NK-92 (cell line): ENCODE data around the gene GABARAP.
"Not testable (repeated sequence)": the region's sequence is repeated elsewhere in the genome, so short reads cannot be mapped to it uniquely, and the experiment has no call there.

Experiments
- DNase-seq: peaks from one replicate; lab custom pipeline; 2025; ENCODE audit not compliant: unreplicated experiment; lab: John Stamatoyannopoulos, UW

Gene GABARAP

GRCh38 chr17:7261379-7262191, 19.3 kb upstream of the GABARAP start:
- DNase-seq: no peak

- no peak for DNase-seq
Observed at GRCh38 chr17:7260651-7261378, 18.6 kb upstream of the GABARAP start.

DNA sequence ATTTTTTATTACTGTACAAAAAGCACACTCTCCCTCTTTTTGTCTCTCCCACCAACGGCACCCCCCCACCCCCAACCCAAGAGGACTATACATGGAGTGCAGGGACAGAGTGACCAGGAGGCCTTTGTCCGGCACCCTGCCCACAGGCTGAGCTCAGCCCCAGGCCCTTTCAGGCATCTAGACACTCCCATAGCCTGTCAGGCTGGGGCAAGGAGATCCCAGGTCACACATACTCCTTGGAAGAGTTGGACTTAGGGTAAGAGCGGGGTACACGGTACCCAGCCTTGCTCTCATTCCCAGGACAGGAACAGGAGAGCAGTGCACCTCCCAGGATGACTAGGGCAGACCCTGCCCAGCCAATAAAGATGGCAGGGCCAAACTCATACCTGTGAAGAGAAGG, 17.9 kb upstream of the GABARAP start:
- DNase-seq: no peak

- no peak for DNase-seq
Observed at GRCh38 chr17:7259555-7259889, 17.3 kb upstream of the GABARAP start.

DNA sequence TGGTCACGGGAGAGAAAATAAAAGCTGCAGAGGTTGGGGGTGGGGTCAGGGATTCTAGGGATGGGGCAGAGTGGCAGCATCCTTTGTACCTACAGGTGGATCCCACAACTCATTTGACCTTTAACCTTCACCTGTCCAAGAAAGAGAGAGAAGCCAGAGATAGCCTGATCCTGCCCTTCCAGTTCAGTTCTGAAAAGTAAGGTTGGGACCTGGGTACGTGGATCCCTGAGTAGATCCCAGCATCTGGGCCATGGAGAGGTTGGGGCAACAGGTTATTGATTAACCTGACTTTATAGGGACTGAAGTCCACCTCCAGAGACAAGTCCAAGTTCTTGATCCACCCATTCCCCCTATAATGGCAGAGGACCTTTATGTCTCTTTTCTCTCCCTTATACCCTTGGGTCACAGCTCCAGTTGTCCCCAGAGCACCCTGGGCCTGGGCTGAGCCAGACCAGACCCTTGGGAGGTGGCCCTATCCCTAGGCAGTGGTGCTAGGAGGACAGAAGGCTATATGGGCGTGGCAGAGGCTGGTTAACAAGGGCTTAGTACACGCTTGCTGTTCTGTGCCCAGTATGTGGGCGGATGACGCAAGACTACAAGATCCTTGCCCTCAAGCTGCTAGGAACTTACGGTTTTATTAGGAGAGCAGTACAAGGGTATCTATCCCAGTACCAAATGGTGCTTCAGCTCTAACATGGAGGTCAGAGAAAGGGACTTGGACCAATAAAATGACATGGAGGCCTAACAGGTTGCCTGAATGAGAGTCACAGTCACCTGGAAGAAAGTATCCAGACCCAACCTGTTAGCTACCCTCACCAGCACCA, 16.7 kb upstream of the GABARAP start:
- no peak for DNase-seq

DNA sequence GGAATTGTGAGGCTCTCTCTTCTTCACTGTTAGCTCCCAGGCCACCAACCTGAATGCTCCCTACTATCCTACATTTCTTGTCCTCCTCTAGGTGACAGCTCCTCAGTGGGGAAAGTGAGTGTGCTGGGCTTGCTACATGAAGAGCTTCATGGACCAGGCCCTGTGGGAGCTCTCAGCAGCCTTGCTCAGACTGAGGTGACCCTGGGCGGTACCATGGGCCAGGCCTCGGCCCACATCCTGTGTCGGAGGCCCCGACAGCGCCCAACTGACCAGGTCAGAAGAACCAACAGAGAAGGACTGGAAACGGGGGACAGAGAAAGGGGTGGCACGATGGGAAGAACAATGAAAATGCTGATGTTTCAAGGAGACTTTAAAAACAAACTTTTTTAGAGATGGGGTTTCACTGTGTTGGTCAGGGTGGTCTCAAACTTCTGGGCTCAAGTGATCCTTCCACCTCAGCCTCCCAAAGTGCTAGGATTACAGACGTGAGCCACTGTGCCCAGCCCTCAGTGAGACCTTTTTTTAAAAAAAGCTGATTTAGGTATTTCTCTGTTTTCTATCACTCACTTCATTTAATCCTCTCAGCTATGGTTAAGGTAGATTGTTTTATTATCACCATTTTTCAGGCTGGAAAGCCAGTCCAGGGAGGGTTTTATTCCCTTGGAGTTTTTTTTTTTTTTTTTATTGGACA, 14.7 kb upstream of the GABARAP start:
- DNase-seq: no peak

GRCh38 chr17:7254511-7254910, 12.3 kb upstream of the GABARAP start:
- DNase-seq: no peak

DNA sequence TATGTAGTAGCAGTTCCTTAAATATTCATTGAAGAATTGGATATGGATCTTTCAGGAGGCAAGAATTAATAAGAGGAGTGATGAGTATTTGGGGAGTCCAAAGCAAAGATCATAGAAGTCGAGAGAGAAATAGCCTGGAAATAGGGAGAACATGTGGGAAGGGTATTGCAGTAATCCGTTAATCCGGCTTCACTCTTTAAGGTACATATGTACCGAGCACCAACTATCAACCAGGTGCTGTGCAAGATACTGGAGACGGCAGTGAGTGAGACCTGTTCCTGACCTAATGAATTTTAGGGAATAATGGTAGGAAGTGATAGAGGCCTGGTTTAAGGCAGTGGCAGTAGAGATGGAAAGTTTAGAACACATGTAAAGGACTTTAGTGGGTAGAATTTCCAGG, 10.8 kb upstream of the GABARAP start:
- no peak for DNase-seq

DNA sequence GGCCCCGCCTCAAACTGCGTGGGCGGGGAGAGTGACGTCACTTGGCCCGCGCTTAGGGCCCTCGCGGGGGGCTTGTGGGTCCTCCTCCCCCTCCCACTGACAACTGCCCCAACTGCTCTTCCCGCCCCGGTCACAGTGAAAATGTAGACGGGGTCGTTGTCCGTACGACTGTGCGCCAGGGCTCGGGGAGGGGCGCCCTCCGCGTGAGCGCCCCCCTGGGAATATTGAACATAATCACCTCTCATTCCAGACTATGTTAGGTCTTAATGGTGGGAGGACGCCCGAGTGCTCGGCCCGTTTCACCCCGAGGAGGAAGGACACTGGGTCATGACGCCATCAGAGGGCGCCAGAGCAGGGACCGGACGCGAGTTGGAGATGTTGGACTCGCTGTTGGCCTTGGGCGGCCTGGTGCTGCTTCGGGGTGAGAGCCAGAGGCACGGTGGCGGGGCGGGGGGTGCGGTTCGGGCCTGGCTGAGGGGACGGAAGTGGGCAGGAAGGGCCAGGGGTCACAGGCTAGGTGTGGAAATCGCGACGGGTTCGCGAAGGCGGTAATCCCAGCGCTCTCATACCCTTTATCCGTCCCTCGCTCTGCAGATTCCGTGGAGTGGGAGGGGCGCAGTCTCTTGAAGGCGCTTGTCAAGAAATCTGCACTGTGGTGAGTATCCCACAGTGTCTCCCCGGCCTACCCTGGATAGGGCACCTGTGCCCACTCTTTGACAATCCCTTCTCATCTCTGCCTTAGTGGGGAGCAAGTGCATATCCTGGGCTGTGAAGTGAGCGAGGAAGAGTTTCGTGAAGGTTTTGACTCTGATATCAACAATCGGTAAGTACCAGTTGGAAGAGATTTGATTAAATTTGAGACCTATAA, 10.2 kb upstream of the GABARAP start, which contains the start of gene ELP5:
TSS of gene ELP5 (plus strand) at position 40 of the 868 bp plus-strand sequence. CDS start at position 376, 336 bp downstream.
- DNase-seq: peak; percentile 7

DNA sequence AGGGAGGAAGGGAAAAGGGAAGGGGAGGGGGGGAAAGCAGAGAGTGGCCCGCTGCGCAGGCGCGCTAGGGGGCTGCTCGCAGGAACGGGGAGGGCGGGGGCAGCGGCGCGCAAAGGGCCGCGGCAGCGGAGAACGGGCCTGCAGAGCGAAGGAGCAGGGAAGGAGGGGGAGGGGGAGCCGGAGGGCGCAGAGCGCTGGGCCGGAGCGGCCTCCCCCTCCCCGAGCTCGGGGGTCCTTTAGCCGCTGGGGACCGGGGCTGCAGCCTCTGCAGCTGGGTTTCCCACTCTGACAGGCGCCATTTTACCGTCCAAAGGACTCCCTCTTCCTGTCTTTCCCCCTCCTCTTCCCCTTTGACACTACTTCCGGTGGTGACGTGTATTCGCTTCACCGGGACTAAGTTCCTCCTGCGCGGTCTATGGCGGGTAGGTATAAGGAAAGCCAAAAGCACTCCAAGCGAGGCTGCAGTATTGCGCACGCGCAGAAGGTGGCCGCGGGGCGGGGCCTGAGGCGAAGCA, 9.5 kb upstream of the GABARAP start, which contains the start of gene CTDNEP1:
TSS of gene CTDNEP1 (minus strand) at position 74 of the 515 bp plus-strand sequence. CDS start 438 bp downstream, outside the sequence.
- peak; percentile 84 for DNase-seq

DNA sequence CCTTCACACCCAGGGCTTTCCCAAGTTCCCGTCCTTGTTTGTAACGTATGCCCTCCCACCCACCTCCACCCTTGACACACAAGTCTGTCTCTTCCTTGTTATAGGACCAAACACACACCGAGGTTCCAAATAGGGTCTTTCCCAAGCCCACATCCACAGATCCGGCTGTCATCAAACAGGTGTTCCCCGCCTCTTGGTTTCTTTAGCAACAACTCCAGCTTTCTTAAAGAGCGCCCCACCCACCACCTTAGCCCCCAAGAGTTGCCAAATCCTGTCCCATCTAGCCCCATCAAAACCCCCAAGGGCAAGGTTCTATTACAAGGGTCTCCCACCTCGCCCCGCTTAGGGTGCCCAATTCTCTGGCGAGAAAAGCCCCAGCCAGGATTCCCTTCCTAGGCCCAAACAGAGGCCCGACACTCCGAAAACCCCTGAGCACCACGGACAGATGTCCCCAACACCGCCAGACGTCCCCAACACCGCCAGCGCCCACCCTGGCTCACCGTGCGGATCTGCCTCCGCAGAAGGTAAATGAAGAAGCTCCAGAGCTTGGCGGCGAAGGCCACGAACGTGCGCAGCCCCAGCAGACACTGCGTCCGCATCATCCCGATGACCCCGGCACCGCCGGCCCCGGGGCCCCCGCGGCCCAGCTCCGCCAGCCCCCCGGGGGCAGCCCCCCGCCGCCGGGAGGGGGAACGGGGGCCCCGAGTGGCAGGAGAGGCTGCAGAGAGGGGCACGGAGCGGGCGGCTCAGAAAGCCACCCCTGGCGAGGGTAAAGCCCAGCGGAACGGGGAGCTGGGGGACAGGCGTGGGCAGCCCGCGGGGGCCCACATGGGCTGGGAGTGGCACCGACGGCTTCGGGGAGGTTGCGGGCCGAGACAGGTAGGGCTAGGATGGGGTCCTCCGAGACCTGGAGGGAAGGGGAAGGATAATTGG, 8.7 kb upstream of the GABARAP start:
- DNase-seq: no peak

- DNase-seq: no peak
Observed at GRCh38 chr17:7249830-7250229, 7.6 kb upstream of the GABARAP start.

DNA sequence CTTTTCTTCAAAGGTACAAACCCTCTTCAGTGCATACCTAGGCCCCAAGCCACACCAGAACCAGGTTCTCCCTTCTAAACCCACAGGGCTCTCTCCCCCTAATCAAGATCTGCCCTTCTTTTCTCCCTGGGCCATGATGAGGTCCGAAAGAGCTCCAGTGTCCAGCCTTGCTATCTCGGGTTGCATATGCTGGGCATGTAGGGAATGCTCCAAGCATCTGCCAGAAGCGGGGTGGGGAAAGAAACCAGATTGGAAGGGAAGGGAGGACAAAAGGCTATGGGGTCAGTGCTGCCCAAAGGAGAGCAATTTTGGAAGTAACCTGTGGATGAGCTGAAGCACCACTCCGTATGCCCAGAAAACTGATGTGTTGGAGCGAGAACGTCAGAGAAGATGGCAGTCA, 7.0 kb upstream of the GABARAP start:
- no peak for DNase-seq

- DNase-seq: no peak
Observed at GRCh38 chr17:7248796-7249195, 6.5 kb upstream of the GABARAP start.

DNA sequence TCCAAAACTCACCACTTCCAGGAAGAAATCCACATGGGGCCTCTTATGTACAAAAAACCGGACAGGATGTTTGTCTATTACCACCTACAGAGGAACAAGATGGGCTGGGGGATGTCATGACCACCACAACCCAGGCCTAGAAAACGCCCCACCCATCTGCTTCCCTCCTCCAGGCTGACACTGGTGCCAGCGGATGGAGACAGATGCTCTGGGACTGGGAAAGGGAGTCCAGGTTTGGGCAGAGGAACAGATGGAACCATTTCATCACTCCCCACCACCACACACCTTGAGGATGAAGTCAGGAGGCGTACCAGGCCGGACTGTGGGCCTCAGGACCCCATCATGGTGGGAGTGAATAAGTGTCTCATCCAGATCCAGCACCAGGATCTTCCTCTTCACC, 4.5 kb upstream of the GABARAP start:
- DNase-seq: no peak

GRCh38 chr17:7243838-7244237, 1.6 kb upstream of the GABARAP start:
- DNase-seq: not testable (repeated sequence)

- DNase-seq: no peak
Observed at GRCh38 chr17:7243453-7243729, 1.1 kb upstream of the GABARAP start.

DNA sequence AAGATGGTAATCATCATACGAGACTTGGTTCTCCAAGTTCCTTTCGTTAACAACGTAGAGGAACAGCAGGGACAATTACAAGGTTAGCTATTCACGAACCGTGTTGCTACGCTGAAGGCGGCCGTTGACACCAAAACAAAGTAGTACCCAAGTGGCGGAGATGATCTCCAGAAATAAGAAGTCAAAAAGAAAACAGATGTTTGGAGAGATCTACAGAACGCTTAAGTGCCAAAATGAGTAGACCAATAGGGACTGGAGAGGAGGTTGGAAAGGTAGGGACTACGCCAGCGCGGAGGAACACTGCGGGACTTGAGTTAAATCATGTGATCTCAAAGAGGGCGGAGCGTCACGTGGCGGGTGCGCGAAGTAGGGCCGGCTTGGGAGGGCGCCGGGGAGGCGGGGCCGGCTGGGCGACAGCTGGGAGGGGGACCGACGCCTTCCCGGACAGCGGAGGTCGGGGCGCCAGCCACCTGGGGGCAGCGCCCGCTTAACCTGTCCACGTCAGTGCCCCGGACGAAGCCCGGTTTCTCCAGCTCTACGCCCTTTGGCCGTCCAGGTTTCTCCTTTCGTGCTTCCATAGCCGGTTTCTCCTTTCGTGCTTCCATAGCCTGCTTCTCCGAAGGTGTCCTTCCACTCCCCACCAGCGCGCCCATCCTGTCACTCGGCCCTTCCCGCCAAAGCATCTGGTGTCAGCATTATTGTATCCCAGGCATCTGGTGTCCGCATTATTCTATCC, 636 bp upstream of the GABARAP start:
- peak; percentile 33 for DNase-seq
